CD14-positive monocyte (primary cell): ENCODE measurements around the gene PDE4D. TPM values are rescaled to one million over a fixed set of nuclear protein-coding genes. Genes with fewer than 3 reads are reported as not detected.

Experiments
- DNase-seq, 3 donors: peaks; one replicate each; pipeline ENCODE4 v3.0.0-alpha.2; 2011 to 2022
- H2AFZ ChIP-seq: 2 replicates; pipeline ENCODE4 v1.6.0; 2012; ENCODE audit warnings: mild to moderate bottlenecking, low read depth, low read length, inconsistent platforms; ENCODE audit not compliant: insufficient read depth, poor library complexity, severe bottlenecking
- H3K27ac ChIP-seq, 2 donors: 1 replicate in 1 of 2; 2 replicates in 1 of 2; pipeline ENCODE4 v1.5.1; 2012 to 2013; ENCODE audit warnings: low read length in 2 of 2, control low read depth in 1 of 2, inconsistent platforms in 1 of 2, low read depth in 1 of 2, mild to moderate bottlenecking in 1 of 2
- H3K27me3 ChIP-seq, 2 donors: one replicate each; pipeline versions ENCODE4 v1.6.0 to v1.6.1; 2011 to 2013; ENCODE audit warnings: low read length in 2 of 2; ENCODE audit not compliant: control insufficient read depth in 2 of 2, insufficient read depth in 2 of 2
- H3K36me3 ChIP-seq, 2 donors: replicated peaks in 1 of 2; 1 replicate in 1 of 2; 2 replicates in 1 of 2; pipeline versions ENCODE4 v1.5.1 to v1.6.1; 2012 to 2013; ENCODE audit warnings: low read length in 2 of 2, control low read depth in 1 of 2, inconsistent platforms in 1 of 2, mild to moderate bottlenecking in 1 of 2; ENCODE audit not compliant: insufficient read depth in 2 of 2, control insufficient read depth in 1 of 2
- H3K4me1 ChIP-seq, 2 donors: 1 replicate in 1 of 2; 2 replicates in 1 of 2; pipeline versions ENCODE4 v1.5.1 to v1.6.1; 2012 to 2013; ENCODE audit warnings: low read length in 2 of 2, control low read depth in 1 of 2, inconsistent platforms in 1 of 2, mild to moderate bottlenecking in 1 of 2, moderate library complexity in 1 of 2; ENCODE audit not compliant: insufficient read depth in 2 of 2, control insufficient read depth in 1 of 2
- H3K4me2 ChIP-seq: replicated peaks from 2 replicates; pipeline ENCODE3; 2012; ENCODE audit warnings: low read length, moderate library complexity, mild to moderate bottlenecking; ENCODE audit not compliant: poor library complexity, severe bottlenecking; ENCODE audit errors: extremely low read depth
- H3K4me3 ChIP-seq, 3 experiments: fragments of 200-600 bp in 1 of 3; sonication (generic) in 1 of 3; replicated peaks in 1 of 3; 1 replicate in 2 of 3; 2 replicates in 1 of 3; pipeline ENCODE4 v1.5.1; 2011 to 2013; ENCODE audit warnings: low read length in 3 of 3, mild to moderate bottlenecking in 3 of 3, control low read depth in 2 of 3, low read depth in 2 of 3, inconsistent platforms in 1 of 3, moderate library complexity in 1 of 3
- H3K79me2 ChIP-seq: 2 replicates; pipeline ENCODE4 v1.6.0; 2012; ENCODE audit warnings: mild to moderate bottlenecking, control low read depth, inconsistent platforms, low read length, moderate library complexity; ENCODE audit not compliant: insufficient read depth
- H3K9ac ChIP-seq: 2 replicates; pipeline ENCODE4 v1.6.0; 2017; ENCODE audit warnings: low read length, mild to moderate bottlenecking; ENCODE audit not compliant: insufficient read depth, poor library complexity, severe bottlenecking
- H3K9me3 ChIP-seq, 2 donors: replicated peaks in 1 of 2; 1 replicate in 1 of 2; 2 replicates in 1 of 2; pipeline versions ENCODE4 v1.5.1 to v1.6.1; 2012 to 2013; ENCODE audit warnings: low read length in 2 of 2, control low read depth in 1 of 2; ENCODE audit not compliant: control insufficient read depth in 1 of 2, insufficient read depth in 1 of 2
- H4K20me1 ChIP-seq: 2 replicates; pipeline ENCODE4 v1.6.0; 2012; ENCODE audit warnings: mild to moderate bottlenecking, low read length, control low read depth, moderate library complexity; ENCODE audit not compliant: insufficient read depth
- H3K27ac Mint-ChIP-seq, 7 donors: one replicate each; pipeline ENCODE4 v1.8.0; 2020; ENCODE audit warnings: mild to moderate bottlenecking in 7 of 7, mixed read lengths in 7 of 7, moderate library complexity in 6 of 7, inconsistent platforms in 2 of 7
- H3K27me3 Mint-ChIP-seq, 3 donors: one replicate each; pipeline ENCODE4 v1.8.0; 2021 to 2022; ENCODE audit warnings: low read depth in 3 of 3, mild to moderate bottlenecking in 3 of 3, mixed read lengths in 3 of 3, moderate library complexity in 3 of 3, inconsistent platforms in 1 of 3
- H3K36me3 Mint-ChIP-seq, 2 donors: one replicate each; pipeline ENCODE4 v1.8.0; 2020; ENCODE audit warnings: mixed read lengths in 2 of 2, inconsistent platforms in 1 of 2, mild to moderate bottlenecking in 1 of 2
- H3K4me1 Mint-ChIP-seq: one replicate; pipeline ENCODE4 v1.8.0; 2020; ENCODE audit warnings: mild to moderate bottlenecking, mixed read lengths
- H3K4me3 Mint-ChIP-seq, 2 donors: one replicate each; pipeline ENCODE4 v1.8.0; 2020; ENCODE audit warnings: mild to moderate bottlenecking in 2 of 2, mixed read lengths in 2 of 2, moderate library complexity in 1 of 2
- H3K9me3 Mint-ChIP-seq, 7 donors: one replicate each; pipeline ENCODE4 v1.8.0; 2020 to 2022; ENCODE audit warnings: mixed read lengths in 7 of 7, mild to moderate bottlenecking in 6 of 7, moderate library complexity in 6 of 7, inconsistent platforms in 2 of 7
- CTCF ChIP-seq: fragments of 200-600 bp; IDR thresholded peaks from one replicate; pipeline ENCODE4 v1.8.0; 2022; ENCODE audit warnings: antibody characterized with exemption, mild to moderate bottlenecking
- WGBS: methylation state at CpG from one replicate; pipeline ENCODE4 v1.1.5; 2013; ENCODE audit warnings: missing lambda C conversion rate; ENCODE audit not compliant: insufficient coverage; 5-methylcytosine and 5-hydroxymethylcytosine counted together
- intact Hi-C, 2 donors: fragments of 100-400 bp; cut with micrococcal nuclease; formaldehyde crosslinking; loops; one replicate each; pipeline versions ENCODE4 v1.15.0 to v1.15.1; 2023
- polyA plus RNA-seq, 3 donors: library from polyadenylated mRNA; depleted of rRNA in 1 of 3; unstranded in 2 of 3; stranded (reverse) in 1 of 3; fragments of 300-500 nt in 2 of 3; fragments of >200 nt in 1 of 3; fragmentation: Illumina TruSeq in 2 of 3; gene quantifications; 1 replicate in 2 of 3; 2 replicates in 1 of 3; pipeline ENCODE4 v1.2.3, GENCODE V29; 2012 to 2021

Gene PDE4D
- polyA plus RNA-seq, 3 donors = 1.9 to 3.4 (median 2.8) TPM

DNA sequence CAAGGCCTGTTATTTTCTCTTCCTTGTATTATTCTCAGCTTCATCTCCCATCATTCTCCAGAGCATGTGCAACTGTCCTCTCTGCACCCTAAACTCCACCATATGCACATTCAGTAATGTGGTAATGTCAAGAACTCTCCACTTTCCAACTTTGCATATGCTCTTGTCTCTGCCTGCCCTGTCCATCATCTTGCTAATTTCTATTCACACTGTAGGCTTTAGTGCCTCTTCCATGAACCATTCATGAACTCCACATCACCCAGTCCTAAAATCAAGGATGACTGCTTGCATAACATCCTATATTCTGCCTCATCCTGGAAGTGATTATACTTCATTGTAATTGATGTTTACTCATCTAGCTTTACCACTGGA lies 354.8 kb downstream of the PDE4D start:
- Mint-ChIP-seq H3K36me3 (peaks cover 0 to 5% of the 10 kb centered on the region in 2 donors), H3K27ac (no peak overlapping the region), H3K9me3 (peaks cover 0 to 2% (median 0%) of the 10 kb centered on the region in 7 donors), H3K4me3 (no peak overlapping the region), H3K4me1 (peaks cover 5% of the 10 kb centered on the region), H3K27me3 (no peaks in the 10 kb centered on the region)
- Histone ChIP-seq H4K20me1 (no peaks in the 10 kb centered on the region), H3K27ac (no peak overlapping the region), H3K36me3 (no peaks in the 10 kb centered on the region), H3K4me3 (no peak overlapping the region), H2AFZ (no peak overlapping the region), H3K9me3 (no peaks in the 10 kb centered on the region), H3K79me2 (no peaks in the 10 kb centered on the region), H3K4me2 (no peak overlapping the region), H3K27me3 (no peaks in the 10 kb centered on the region), H3K9ac (no peak overlapping the region), H3K4me1 (no peaks in the 10 kb centered on the region)
- intact Hi-C loops = no loop called here
- DNase-seq = no peak
- TF ChIP-seq CTCF = no peak

- no peak overlapping the region for H3K9ac ChIP-seq
- peaks cover 0 to 2% (median 0%) of the 10 kb centered on the region in 7 donors for H3K9me3 Mint-ChIP-seq
- H3K4me1 ChIP-seq = no peaks in the 10 kb centered on the region
- no peak overlapping the region for H3K4me2 ChIP-seq
- no peak for DNase-seq
- no peak overlapping the region for H3K27ac Mint-ChIP-seq
- H3K27me3 Mint-ChIP-seq = no peaks in the 10 kb centered on the region
- no peak overlapping the region for H3K4me3 ChIP-seq
- no peaks in the 10 kb centered on the region for H3K36me3 ChIP-seq
- H3K27me3 ChIP-seq = no peaks in the 10 kb centered on the region
- peaks cover 0 to 5% of the 10 kb centered on the region in 2 donors for H3K36me3 Mint-ChIP-seq
- no peak overlapping the region for H3K4me3 Mint-ChIP-seq
- TF ChIP-seq CTCF = no peak
- H3K79me2 ChIP-seq = no peaks in the 10 kb centered on the region
- H2AFZ ChIP-seq = no peak overlapping the region
- H3K27ac ChIP-seq = no peak overlapping the region
- no peaks in the 10 kb centered on the region for H4K20me1 ChIP-seq
- H3K9me3 ChIP-seq = no peaks in the 10 kb centered on the region
- intact Hi-C loops = no loop called here
- peaks cover 5% of the 10 kb centered on the region for H3K4me1 Mint-ChIP-seq
- 91% methylated on average over 4 of the region's 6 CpGs for WGBS
Measured at GRCh38 chr5:59537961-59538749, 355.4 kb downstream of the PDE4D start.
